WTC11 (cell line): Measurements from ENCODE around the gene ZNF292. TPM values are rescaled to one million over a fixed set of nuclear protein-coding genes. Genes with fewer than 3 reads are reported as not detected.

Experiments
- ATAC-seq: fragments of 200-7000 bp; cut with Tn5 transposase; 2 replicates; pipeline ENCODE4 v1.10.0; 2021; ENCODE audit warnings: mild to moderate bottlenecking, moderate library complexity
- CTCF ChIA-PET: fragments of 300-600 bp; sonication (Branson Sonifier 250); formaldehyde crosslinking; loops from one replicate; lab custom pipeline; 2021; ENCODE audit warnings: antibody characterized with exemption; lab: Charles Lee
- POLR2A ChIA-PET: fragments of 350-600 bp; sonication (Branson Sonifier 250); formaldehyde crosslinking; loops from one replicate; lab custom pipeline; 2021; ENCODE audit warnings: antibody characterized with exemption; lab: Charles Lee
- DNase-seq: peaks from one replicate; pipeline ENCODE4 v3.0.0; 2021; ENCODE audit warnings: low spot score
- H3K27ac Mint-ChIP-seq: 2 replicates; pipeline ENCODE4 v1.8.0; 2021; ENCODE audit warnings: mixed read lengths
- H3K27me3 Mint-ChIP-seq: 2 replicates; pipeline ENCODE4 v1.8.0; 2021; ENCODE audit warnings: low read depth, mild to moderate bottlenecking, moderate library complexity, mixed read lengths
- H3K36me3 Mint-ChIP-seq: 2 replicates; pipeline ENCODE4 v1.8.0; 2021; ENCODE audit warnings: mixed read lengths
- H3K4me1 Mint-ChIP-seq: 2 replicates; pipeline ENCODE4 v1.8.0; 2022; ENCODE audit warnings: mixed read lengths
- H3K4me3 Mint-ChIP-seq: 2 replicates; pipeline ENCODE4 v1.8.0; 2021; ENCODE audit warnings: mild to moderate bottlenecking, moderate library complexity, mixed read lengths
- H3K9me3 Mint-ChIP-seq: 2 replicates; pipeline ENCODE4 v1.8.0; 2021; ENCODE audit warnings: mixed read lengths
- ATF1 ChIP-seq: sonication (generic); formaldehyde crosslinking; IDR thresholded peaks from 2 replicates; pipeline ENCODE4 v1.8.1; 2023; ENCODE audit warnings: mild to moderate bottlenecking, moderate library complexity, missing genetic modification reagents
- CREB1 ChIP-seq: sonication (generic); formaldehyde crosslinking; IDR thresholded peaks from 2 replicates; pipeline ENCODE4 v1.8.0; 2023; ENCODE audit warnings: mild to moderate bottlenecking, missing genetic modification reagents
- ESRRA ChIP-seq: sonication (generic); formaldehyde crosslinking; IDR thresholded peaks from 2 replicates; pipeline ENCODE4 v1.8.1; 2022; ENCODE audit warnings: mild to moderate bottlenecking, missing genetic modification reagents, borderline replicate concordance
- HMGA2 ChIP-seq: fragments of 250-450 bp; sonication (Bioruptor Pico); IDR thresholded peaks from 2 replicates; pipeline ENCODE4 v1.4.0; 2021; ENCODE audit warnings: mild to moderate bottlenecking, moderate library complexity
- IRF2 ChIP-seq: sonication (generic); formaldehyde crosslinking; IDR thresholded peaks from 2 replicates; pipeline ENCODE4 v1.8.0; 2022; ENCODE audit warnings: low read depth, missing genetic modification reagents, borderline replicate concordance
- MXD4 ChIP-seq: fragments of 250-450 bp; sonication (Bioruptor Pico); IDR thresholded peaks from 2 replicates; pipeline ENCODE4 v1.8.0; 2021; ENCODE audit warnings: mild to moderate bottlenecking, moderate library complexity, borderline replicate concordance
- MYBL2 ChIP-seq: sonication (generic); formaldehyde crosslinking; IDR thresholded peaks from 2 replicates; pipeline ENCODE4 v1.8.1; 2023; ENCODE audit warnings: mild to moderate bottlenecking, moderate library complexity, missing genetic modification reagents
- OVOL2 ChIP-seq: fragments of 250-450 bp; sonication (Bioruptor Pico); IDR thresholded peaks from 2 replicates; pipeline ENCODE4 v1.9.0; 2021; ENCODE audit warnings: mild to moderate bottlenecking, borderline replicate concordance
- RORB ChIP-seq: fragments of 250-450 bp; sonication (Bioruptor Pico); IDR thresholded peaks from 2 replicates; pipeline ENCODE4 v1.9.0; 2021; ENCODE audit warnings: mild to moderate bottlenecking
- ZNF396 ChIP-seq: fragments of 250-450 bp; sonication (Bioruptor Pico); IDR thresholded peaks from 2 replicates; pipeline ENCODE4 v1.8.0; 2021; ENCODE audit warnings: mild to moderate bottlenecking, moderate library complexity, borderline replicate concordance
- total RNA-seq: library from RNA; stranded (reverse); gene quantifications from 3 replicates; pipeline ENCODE4 v1.2.3, GENCODE V29; 2021
- TF ChIP-seq, protein P1 (sequence below): sonication (generic); formaldehyde crosslinking; conservative IDR thresholded peaks from 2 replicates; pipeline ENCODE4 v1.8.1; 2023; ENCODE audit warnings: mild to moderate bottlenecking, low read depth, missing genetic modification reagents, moderate library complexity
- TF ChIP-seq, protein P2 (sequence below): fragments of 250-450 bp; sonication (Bioruptor Pico); conservative IDR thresholded peaks from 2 replicates; pipeline ENCODE4 v1.9.0; 2021; ENCODE audit warnings: mild to moderate bottlenecking
- TF ChIP-seq, protein P3 (sequence below): sonication (generic); formaldehyde crosslinking; IDR thresholded peaks from 2 replicates; pipeline ENCODE4 v1.8.1; 2023; ENCODE audit warnings: mild to moderate bottlenecking, missing genetic modification reagents, borderline replicate concordance
- TF ChIP-seq, protein P4 (sequence below): fragments of 250-450 bp; sonication (Bioruptor Pico); IDR thresholded peaks from 2 replicates; pipeline ENCODE4 v1.9.0; 2021; ENCODE audit warnings: mild to moderate bottlenecking, borderline replicate concordance

Gene ZNF292
- total RNA-seq, 1 experiment from 2014 or later = 42.1 TPM

DNA sequence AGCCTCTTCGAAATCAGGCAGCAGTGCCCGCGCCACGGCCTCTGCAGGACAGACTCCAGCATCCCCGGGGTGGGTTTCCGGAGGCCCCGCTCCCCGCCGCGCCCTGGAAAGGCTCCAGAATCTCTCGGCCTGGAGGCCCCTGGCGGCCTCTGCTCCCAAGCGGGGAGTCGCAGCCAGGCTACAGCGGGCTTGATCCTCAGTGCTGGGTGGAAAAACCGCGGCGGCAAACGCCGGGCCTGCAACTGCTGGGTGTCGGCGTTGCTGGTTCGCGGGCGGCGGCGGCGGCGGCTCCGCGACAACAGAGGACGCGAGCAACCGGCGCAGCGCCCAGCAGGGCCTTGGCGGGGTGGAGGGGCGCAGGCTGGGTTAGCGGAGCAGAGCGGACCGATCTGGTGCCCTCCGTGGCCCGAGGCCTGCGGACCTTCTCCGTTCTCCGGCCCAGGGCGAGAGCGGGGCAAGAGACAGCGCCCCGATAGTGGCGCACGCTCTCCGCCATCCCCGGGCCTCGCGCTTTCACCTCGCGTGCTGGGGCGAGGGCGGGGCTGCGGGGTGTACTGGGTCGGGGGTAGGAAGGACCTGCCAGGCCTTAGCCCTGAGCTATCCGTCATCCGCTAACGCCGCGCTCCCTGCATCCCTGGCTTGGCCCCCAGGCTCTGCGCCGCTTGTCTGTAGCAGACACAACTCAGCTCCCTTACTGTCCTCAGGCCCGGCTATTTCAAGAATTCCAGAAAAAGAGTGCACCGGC lies 3.4 kb upstream of the ZNF292 start (continued):
- TF ChIP-seq MYBL2 (CRISPR knock-in tag) (peak; percentile 86; the same call in 1 of the 2 replicates), ATF1 (CRISPR knock-in tag) (0 out of 2 replicates have a peak, but pooled peaks have one; percentile 32), RORB (no peak), IRF2 (CRISPR knock-in tag) (no peak), ZNF396 (CRISPR knock-in tag) (no peak), HMGA2 (CRISPR knock-in tag) (no peak), OVOL2 (CRISPR knock-in tag) (no peak), CREB1 (CRISPR knock-in tag) (no peak; the same call in 1 of the 2 replicates)
- TF ChIP-seq, protein P1, sequence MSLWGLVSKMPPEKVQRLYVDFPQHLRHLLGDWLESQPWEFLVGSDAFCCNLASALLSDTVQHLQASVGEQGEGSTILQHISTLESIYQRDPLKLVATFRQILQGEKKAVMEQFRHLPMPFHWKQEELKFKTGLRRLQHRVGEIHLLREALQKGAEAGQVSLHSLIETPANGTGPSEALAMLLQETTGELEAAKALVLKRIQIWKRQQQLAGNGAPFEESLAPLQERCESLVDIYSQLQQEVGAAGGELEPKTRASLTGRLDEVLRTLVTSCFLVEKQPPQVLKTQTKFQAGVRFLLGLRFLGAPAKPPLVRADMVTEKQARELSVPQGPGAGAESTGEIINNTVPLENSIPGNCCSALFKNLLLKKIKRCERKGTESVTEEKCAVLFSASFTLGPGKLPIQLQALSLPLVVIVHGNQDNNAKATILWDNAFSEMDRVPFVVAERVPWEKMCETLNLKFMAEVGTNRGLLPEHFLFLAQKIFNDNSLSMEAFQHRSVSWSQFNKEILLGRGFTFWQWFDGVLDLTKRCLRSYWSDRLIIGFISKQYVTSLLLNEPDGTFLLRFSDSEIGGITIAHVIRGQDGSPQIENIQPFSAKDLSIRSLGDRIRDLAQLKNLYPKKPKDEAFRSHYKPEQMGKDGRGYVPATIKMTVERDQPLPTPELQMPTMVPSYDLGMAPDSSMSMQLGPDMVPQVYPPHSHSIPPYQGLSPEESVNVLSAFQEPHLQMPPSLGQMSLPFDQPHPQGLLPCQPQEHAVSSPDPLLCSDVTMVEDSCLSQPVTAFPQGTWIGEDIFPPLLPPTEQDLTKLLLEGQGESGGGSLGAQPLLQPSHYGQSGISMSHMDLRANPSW (CRISPR knock-in tag) = no peak
- TF ChIP-seq, protein P2, sequence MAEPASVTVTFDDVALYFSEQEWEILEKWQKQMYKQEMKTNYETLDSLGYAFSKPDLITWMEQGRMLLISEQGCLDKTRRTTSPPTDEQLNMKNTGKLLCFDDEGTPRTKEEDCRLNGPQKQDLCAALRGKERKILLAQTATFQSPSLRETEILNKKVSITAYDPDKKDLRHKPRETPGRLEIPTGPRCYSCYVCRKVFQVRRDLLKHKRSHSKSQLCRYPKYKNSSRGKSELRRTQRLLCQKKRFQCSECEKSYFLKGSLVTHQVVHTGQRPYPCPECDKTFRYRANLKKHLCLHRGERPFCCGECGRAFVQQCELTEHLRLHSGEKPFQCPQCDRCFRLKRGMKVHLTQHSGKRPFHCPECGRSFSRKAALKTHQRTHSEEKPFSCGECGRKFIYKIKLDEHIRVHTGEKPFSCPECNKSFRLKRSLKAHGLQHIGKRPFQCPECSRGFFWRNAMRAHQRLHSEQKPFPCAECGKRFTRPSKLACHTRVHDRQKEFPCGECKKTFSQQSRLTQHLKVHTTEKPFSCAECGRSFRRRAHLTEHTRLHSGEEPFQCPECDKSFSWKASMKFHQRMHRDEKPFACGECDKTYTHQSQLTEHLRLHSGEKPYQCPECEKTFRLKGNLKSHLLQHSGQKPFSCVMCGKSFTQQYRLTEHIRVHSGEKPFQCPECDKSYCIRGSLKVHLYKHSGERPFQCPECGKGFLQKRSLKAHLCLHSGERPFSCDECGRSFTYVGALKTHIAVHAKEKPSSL (CRISPR knock-in tag) = no peak
- TF ChIP-seq, protein P3, sequence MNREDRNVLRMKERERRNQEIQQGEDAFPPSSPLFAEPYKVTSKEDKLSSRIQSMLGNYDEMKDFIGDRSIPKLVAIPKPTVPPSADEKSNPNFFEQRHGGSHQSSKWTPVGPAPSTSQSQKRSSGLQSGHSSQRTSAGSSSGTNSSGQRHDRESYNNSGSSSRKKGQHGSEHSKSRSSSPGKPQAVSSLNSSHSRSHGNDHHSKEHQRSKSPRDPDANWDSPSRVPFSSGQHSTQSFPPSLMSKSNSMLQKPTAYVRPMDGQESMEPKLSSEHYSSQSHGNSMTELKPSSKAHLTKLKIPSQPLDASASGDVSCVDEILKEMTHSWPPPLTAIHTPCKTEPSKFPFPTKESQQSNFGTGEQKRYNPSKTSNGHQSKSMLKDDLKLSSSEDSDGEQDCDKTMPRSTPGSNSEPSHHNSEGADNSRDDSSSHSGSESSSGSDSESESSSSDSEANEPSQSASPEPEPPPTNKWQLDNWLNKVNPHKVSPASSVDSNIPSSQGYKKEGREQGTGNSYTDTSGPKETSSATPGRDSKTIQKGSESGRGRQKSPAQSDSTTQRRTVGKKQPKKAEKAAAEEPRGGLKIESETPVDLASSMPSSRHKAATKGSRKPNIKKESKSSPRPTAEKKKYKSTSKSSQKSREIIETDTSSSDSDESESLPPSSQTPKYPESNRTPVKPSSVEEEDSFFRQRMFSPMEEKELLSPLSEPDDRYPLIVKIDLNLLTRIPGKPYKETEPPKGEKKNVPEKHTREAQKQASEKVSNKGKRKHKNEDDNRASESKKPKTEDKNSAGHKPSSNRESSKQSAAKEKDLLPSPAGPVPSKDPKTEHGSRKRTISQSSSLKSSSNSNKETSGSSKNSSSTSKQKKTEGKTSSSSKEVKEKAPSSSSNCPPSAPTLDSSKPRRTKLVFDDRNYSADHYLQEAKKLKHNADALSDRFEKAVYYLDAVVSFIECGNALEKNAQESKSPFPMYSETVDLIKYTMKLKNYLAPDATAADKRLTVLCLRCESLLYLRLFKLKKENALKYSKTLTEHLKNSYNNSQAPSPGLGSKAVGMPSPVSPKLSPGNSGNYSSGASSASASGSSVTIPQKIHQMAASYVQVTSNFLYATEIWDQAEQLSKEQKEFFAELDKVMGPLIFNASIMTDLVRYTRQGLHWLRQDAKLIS (CRISPR knock-in tag) = no peak
- TF ChIP-seq, all 79 proteins: peak for 33

DNA sequence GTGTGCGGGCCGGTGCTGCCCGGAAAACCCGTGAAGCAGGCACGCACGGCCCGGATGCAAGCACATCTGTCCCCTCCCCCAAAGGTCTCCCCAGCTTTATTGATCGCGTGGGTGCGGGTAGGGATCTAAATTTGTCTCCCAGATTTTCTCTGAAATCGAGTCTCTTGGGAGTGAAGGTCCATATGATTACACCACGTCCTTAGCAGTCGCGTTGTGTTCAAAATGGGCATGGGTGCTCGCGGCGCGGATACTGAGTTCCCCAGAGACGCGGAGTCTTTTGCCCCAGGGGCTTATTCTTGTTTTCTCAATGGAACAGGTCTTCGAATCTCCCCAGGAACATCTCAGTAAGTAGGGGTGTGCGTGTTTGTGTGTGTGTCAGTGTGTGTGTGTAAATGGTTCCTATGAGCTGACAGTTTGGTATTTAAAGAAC lies 2.8 kb upstream of the ZNF292 start:
- ATAC-seq = no peak
- ChIA-PET POLR2A (interaction anchor here (0.7 kb wide), 1 partner anchor 98 kb away, joined by 4 read pairs; no protein-coding TSS in a partner anchor), CTCF (interaction anchor here (0.9 to 1.2 kb wide), 3 partner anchors 12 to 241 kb away, joined by 3 to 4 read pairs (median 3); no protein-coding TSS in a partner anchor)
- no peaks in the 10 kb centered on the region for H3K9me3 Mint-ChIP-seq
- H3K27ac Mint-ChIP-seq = no peak overlapping the region
- H3K27me3 Mint-ChIP-seq = peaks cover 29% of the 10 kb centered on the region
- peaks cover 37% of the 10 kb centered on the region for H3K4me1 Mint-ChIP-seq
- no peak for TF ChIP-seq MXD4 (CRISPR knock-in tag)
- TF ChIP-seq ESRRA (CRISPR knock-in tag) = no peak
- TF ChIP-seq, protein P4, sequence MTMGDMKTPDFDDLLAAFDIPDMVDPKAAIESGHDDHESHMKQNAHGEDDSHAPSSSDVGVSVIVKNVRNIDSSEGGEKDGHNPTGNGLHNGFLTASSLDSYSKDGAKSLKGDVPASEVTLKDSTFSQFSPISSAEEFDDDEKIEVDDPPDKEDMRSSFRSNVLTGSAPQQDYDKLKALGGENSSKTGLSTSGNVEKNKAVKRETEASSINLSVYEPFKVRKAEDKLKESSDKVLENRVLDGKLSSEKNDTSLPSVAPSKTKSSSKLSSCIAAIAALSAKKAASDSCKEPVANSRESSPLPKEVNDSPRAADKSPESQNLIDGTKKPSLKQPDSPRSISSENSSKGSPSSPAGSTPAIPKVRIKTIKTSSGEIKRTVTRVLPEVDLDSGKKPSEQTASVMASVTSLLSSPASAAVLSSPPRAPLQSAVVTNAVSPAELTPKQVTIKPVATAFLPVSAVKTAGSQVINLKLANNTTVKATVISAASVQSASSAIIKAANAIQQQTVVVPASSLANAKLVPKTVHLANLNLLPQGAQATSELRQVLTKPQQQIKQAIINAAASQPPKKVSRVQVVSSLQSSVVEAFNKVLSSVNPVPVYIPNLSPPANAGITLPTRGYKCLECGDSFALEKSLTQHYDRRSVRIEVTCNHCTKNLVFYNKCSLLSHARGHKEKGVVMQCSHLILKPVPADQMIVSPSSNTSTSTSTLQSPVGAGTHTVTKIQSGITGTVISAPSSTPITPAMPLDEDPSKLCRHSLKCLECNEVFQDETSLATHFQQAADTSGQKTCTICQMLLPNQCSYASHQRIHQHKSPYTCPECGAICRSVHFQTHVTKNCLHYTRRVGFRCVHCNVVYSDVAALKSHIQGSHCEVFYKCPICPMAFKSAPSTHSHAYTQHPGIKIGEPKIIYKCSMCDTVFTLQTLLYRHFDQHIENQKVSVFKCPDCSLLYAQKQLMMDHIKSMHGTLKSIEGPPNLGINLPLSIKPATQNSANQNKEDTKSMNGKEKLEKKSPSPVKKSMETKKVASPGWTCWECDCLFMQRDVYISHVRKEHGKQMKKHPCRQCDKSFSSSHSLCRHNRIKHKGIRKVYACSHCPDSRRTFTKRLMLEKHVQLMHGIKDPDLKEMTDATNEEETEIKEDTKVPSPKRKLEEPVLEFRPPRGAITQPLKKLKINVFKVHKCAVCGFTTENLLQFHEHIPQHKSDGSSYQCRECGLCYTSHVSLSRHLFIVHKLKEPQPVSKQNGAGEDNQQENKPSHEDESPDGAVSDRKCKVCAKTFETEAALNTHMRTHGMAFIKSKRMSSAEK (CRISPR knock-in tag) = no peak
- peak overlapping the region; percentile 82 for H3K4me3 Mint-ChIP-seq
- H3K36me3 Mint-ChIP-seq = peaks cover 8% of the 10 kb centered on the region; the same call in 1 of the 2 replicates
- no peak for DNase-seq
